Loucy (cell line): Measurements from ENCODE around the gene ZNF511.

Experiments used
- CTCF ChIP-seq: fragments of 200-600 bp; sonication (generic); conservative IDR thresholded peaks from 2 replicates; pipeline ENCODE4 v1.5.1; 2014; ENCODE audit warnings: mild to moderate bottlenecking, antibody characterized with exemption, low read length
- EZH2phosphoT487 ChIP-seq: fragments of 200-600 bp; IDR thresholded peaks from 2 replicates; pipeline ENCODE4 v1.6.1; 2018; ENCODE audit warnings: antibody characterized with exemption, mild to moderate bottlenecking, moderate library complexity, borderline replicate concordance

- no peak for TF ChIP-seq CTCF
- TF ChIP-seq EZH2phosphoT487: no peak
Observed at GRCh38 chr10:133271521-133272300, 37.0 kb upstream of the ZNF511 start.
